Mammary epithelial cell (primary cell): ENCODE measurements around the gene RPL26.

Source experiments
- EZH2 ChIP-seq: IDR thresholded peaks from 2 replicates; pipeline ENCODE4 v1.6.1; 2012; ENCODE audit warnings: low read length, inconsistent platforms, borderline replicate concordance
- TF ChIP-seq, protein P1 (sequence below), 2 donors: IDR thresholded peaks in 1 of 2; conservative IDR thresholded peaks in 1 of 2; 2 replicates each; pipeline ENCODE4 v1.5.1; 2011 to 2012; ENCODE audit warnings: inconsistent platforms in 2 of 2, low read length in 2 of 2, mild to moderate bottlenecking in 2 of 2, control low read depth in 1 of 2, low read depth in 1 of 2; ENCODE audit not compliant: insufficient read depth in 1 of 2; ENCODE audit errors: extremely low read depth in 1 of 2

DNA sequence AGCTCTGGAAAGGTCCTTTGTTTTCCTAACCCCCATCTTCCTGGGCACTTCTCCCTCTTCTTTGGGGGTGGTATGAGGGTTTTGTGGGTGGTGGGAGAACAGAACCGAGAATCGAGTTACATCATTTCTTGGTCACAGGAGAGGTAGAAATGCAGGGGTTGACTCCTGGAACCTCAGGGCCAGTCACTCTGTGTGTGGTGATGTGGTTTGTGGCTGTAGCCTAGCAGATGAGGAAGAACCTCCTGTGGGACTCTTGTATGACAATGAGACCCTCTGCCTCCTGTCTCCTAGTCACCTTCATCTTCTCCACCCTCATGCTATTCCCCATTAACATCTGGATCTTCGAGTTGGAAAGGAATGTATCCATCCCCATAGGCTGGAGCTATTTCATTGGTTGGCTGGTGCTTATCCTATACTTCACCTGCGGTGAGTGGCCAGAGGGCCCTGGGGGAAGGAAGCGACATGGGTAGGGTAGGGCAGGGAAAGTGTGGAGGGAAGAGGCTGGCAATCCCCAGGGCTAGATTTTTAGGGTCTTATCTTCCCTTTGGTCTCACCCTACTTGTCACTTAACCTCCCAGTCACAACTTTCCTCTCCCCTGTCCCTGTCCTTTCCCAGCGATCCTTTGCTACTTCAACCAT is 37.8 kb downstream of the RPL26 start:
- TF ChIP-seq, protein P1, sequence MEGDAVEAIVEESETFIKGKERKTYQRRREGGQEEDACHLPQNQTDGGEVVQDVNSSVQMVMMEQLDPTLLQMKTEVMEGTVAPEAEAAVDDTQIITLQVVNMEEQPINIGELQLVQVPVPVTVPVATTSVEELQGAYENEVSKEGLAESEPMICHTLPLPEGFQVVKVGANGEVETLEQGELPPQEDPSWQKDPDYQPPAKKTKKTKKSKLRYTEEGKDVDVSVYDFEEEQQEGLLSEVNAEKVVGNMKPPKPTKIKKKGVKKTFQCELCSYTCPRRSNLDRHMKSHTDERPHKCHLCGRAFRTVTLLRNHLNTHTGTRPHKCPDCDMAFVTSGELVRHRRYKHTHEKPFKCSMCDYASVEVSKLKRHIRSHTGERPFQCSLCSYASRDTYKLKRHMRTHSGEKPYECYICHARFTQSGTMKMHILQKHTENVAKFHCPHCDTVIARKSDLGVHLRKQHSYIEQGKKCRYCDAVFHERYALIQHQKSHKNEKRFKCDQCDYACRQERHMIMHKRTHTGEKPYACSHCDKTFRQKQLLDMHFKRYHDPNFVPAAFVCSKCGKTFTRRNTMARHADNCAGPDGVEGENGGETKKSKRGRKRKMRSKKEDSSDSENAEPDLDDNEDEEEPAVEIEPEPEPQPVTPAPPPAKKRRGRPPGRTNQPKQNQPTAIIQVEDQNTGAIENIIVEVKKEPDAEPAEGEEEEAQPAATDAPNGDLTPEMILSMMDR (conservative IDR thresholded peaks at IDR 0.05 in 1 of 2, IDR thresholded peaks at IDR 0.05 in 1 of 2; ENCODE audit: extremely low read depth in 1 of 2, insufficient read depth in 1 of 2, low read depth in 1 of 2, low read length in 2 of 2), result no peak
- TF ChIP-seq EZH2, result no peak
